ENCODE results near the gene SETDB2. TPM values are rescaled to one million over a fixed set of nuclear protein-coding genes. Genes with fewer than 3 reads are reported as not detected.

Gene SETDB2
- total RNA-seq, 1 experiment from 2014 or later = 5.2 TPM

GRCh38 chr13:49417161-49417560, 26.9 kb upstream of the SETDB2 start:
- no peak overlapping the region for H3K4me2 ChIP-seq (ENCODE audit: low read length)
- intact Hi-C loops (cut with micrococcal nuclease) = no loop called here
- DNase-seq (ENCODE audit: low read depth, low spot score) (no peak), ATAC-seq (no peak)
- CTCF ChIA-PET = no interaction called here
- H4K20me1 ChIP-seq (ENCODE audit: insufficient read depth) = no peaks in the 10 kb centered on the region
- no peaks in the 10 kb centered on the region for H3K9me3 ChIP-seq (ENCODE audit: control insufficient read depth in 1 of 2, insufficient read depth in 1 of 2, low read depth in 1 of 2, low read length in 2 of 2)
- H3K4me3 ChIP-seq (replicated peaks in 1 of 2; ENCODE audit: low read depth in 1 of 2, low read length in 2 of 2) = no peak overlapping the region
- RAD21 ChIA-PET (ENCODE audit: low non-redundant PET in 1 of 2, low total read pairs in 2 of 2, uncharacterized antibody in 2 of 2, unreplicated experiment in 2 of 2) = no interaction called here
- no peaks in the 10 kb centered on the region for H3K79me2 ChIP-seq (ENCODE audit: insufficient read depth, low read length)
- H3K27ac ChIP-seq (ENCODE audit: low read depth, low read length) = no peak overlapping the region
- no peak for TF ChIP-seq ZNF274 (IDR thresholded peaks at IDR 0.05; ENCODE audit: low read depth, low read length)
- no peak for TF ChIP-seq ATF3 (IDR thresholded peaks at IDR 0.05)
- no peak for TF ChIP-seq JUND (IDR thresholded peaks at IDR 0.05)
- no peak for TF ChIP-seq ZBTB33 (IDR thresholded peaks at IDR 0.05; ENCODE audit: extremely low read depth, insufficient replicate concordance, low read length)
- TF ChIP-seq, protein P1, sequence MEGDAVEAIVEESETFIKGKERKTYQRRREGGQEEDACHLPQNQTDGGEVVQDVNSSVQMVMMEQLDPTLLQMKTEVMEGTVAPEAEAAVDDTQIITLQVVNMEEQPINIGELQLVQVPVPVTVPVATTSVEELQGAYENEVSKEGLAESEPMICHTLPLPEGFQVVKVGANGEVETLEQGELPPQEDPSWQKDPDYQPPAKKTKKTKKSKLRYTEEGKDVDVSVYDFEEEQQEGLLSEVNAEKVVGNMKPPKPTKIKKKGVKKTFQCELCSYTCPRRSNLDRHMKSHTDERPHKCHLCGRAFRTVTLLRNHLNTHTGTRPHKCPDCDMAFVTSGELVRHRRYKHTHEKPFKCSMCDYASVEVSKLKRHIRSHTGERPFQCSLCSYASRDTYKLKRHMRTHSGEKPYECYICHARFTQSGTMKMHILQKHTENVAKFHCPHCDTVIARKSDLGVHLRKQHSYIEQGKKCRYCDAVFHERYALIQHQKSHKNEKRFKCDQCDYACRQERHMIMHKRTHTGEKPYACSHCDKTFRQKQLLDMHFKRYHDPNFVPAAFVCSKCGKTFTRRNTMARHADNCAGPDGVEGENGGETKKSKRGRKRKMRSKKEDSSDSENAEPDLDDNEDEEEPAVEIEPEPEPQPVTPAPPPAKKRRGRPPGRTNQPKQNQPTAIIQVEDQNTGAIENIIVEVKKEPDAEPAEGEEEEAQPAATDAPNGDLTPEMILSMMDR (IDR thresholded peaks at IDR 0.05 in 2 of 3, conservative IDR thresholded peaks at IDR 0.05 in 1 of 3; ENCODE audit: borderline replicate concordance in 1 of 3, insufficient read depth in 1 of 3, low read depth in 2 of 3, low read length in 2 of 3) = no peak
- no peak for TF ChIP-seq SRF (IDR thresholded peaks at IDR 0.05; ENCODE audit: low read depth)
- TF ChIP-seq, protein P2, sequence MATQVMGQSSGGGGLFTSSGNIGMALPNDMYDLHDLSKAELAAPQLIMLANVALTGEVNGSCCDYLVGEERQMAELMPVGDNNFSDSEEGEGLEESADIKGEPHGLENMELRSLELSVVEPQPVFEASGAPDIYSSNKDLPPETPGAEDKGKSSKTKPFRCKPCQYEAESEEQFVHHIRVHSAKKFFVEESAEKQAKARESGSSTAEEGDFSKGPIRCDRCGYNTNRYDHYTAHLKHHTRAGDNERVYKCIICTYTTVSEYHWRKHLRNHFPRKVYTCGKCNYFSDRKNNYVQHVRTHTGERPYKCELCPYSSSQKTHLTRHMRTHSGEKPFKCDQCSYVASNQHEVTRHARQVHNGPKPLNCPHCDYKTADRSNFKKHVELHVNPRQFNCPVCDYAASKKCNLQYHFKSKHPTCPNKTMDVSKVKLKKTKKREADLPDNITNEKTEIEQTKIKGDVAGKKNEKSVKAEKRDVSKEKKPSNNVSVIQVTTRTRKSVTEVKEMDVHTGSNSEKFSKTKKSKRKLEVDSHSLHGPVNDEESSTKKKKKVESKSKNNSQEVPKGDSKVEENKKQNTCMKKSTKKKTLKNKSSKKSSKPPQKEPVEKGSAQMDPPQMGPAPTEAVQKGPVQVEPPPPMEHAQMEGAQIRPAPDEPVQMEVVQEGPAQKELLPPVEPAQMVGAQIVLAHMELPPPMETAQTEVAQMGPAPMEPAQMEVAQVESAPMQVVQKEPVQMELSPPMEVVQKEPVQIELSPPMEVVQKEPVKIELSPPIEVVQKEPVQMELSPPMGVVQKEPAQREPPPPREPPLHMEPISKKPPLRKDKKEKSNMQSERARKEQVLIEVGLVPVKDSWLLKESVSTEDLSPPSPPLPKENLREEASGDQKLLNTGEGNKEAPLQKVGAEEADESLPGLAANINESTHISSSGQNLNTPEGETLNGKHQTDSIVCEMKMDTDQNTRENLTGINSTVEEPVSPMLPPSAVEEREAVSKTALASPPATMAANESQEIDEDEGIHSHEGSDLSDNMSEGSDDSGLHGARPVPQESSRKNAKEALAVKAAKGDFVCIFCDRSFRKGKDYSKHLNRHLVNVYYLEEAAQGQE (IDR thresholded peaks at IDR 0.05; ENCODE audit: low read depth) = no peak
- no peak for TF ChIP-seq SIN3A (IDR thresholded peaks at IDR 0.05; ENCODE audit: low read depth)
- no peak overlapping the region for H3K9ac ChIP-seq (ENCODE audit: low read length)
- no peaks in the 10 kb centered on the region for H3K9me2 ChIP-seq (ENCODE audit: insufficient read depth)
- H2AFZ ChIP-seq (ENCODE audit: low read depth, low read length, poor library complexity, severe bottlenecking) = no peak overlapping the region
- BruUV-seq (replicated peaks) = no TSS peak
- no peaks in the 10 kb centered on the region for H3K36me3 ChIP-seq (ENCODE audit: control insufficient read depth in 1 of 2, insufficient read depth in 2 of 2, low read length in 2 of 2)
- H3K27me3 ChIP-seq (ENCODE audit: insufficient read depth, low read length) = no peaks in the 10 kb centered on the region
- peaks cover 0 to 4% of the 10 kb centered on the region in 2 experiments; a peak in 1 of 4 replicates for H3K4me1 ChIP-seq (ENCODE audit: control insufficient read depth in 1 of 2, insufficient read depth in 2 of 2, low read length in 2 of 2)
- POLR2A ChIA-PET = no interaction called here
